Limb (tissue), 2 donors: ENCODE measurements around the gene PFKFB3.

Experiments used
- DNase-seq, 2 donors: peaks; one replicate each; pipeline ENCODE4 v3.0.0-alpha.2; 2016; ENCODE audit errors: extremely low spot score in 2 of 2

Gene PFKFB3

GRCh38 chr10:6300106-6300783 is 97.5 kb downstream of the PFKFB3 start:
- DNase-seq: peak; percentile 47 to 61

GRCh38 chr10:6300784-6301460 is 98.2 kb downstream of the PFKFB3 start:
- DNase-seq: no peak

- DNase-seq: no peak
These were observed 98.8 kb downstream of the PFKFB3 start for GRCh38 chr10:6301488-6302075.
